GM19463 (cell line): ENCODE data around the gene SLC66A3.

Source experiments
- ATAC-seq: cut with Tn5 transposase; IDR thresholded peaks from one replicate; pipeline ENCODE4 v1.9.1; 2021; ENCODE audit warnings: mild to moderate bottlenecking, moderate library complexity; ENCODE audit not compliant: unreplicated experiment

The SLC66A3 gene

GRCh38 chr2:11208083-11208482, 52.8 kb downstream of the SLC66A3 start:
- no peak for ATAC-seq

- no peak for ATAC-seq
These were observed 57.4 kb downstream of the SLC66A3 start for GRCh38 chr2:11212645-11213044.

GRCh38 chr2:11213090-11213638, 57.9 kb downstream of the SLC66A3 start:
- ATAC-seq: no peak

DNA sequence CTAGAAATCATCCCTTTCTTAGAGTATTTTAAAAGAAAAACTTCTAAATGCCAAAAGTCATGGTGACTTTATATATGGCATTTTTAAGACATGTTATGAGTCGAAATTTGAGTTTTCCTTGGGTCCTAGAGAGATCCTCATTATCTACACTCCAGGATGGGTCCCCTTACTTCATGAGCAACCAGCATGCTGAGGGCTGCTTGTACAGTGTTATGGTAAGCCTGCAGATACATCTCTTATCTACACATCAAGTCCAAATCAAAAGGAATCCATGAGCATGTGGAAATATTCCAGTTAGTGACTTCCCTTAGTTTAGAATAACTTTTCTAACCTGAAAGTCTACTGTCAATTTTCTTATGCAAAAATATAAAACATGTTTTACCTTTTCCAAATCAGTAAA, 58.7 kb downstream of the SLC66A3 start:
- ATAC-seq: no peak

DNA sequence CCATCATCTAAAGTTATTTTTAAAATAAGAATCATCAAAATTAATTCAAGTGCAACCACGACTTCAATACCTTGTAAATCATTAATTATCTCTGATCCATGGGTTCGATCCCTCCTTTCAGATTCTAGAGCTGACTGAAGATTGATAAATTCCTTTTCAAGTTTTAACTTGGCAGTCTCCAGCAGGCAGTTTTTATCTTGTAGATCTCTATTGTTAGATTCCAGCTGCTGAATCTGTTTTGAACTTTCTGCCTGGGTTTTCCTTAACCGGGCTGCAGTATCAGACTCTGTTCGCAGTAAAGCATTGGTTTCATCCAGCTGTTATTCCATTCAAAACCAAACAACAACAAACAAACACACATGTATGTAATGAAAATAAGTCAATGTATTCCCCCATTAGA, 59.5 kb downstream of the SLC66A3 start:
- ATAC-seq: no peak

- no peak for ATAC-seq
These were observed 60.1 kb downstream of the SLC66A3 start for GRCh38 chr2:11215407-11215806.

- no peak for ATAC-seq
These were observed 65.2 kb downstream of the SLC66A3 start for GRCh38 chr2:11220445-11220844.

- ATAC-seq: no peak
These were observed 67.6 kb downstream of the SLC66A3 start for GRCh38 chr2:11222845-11223244.

DNA sequence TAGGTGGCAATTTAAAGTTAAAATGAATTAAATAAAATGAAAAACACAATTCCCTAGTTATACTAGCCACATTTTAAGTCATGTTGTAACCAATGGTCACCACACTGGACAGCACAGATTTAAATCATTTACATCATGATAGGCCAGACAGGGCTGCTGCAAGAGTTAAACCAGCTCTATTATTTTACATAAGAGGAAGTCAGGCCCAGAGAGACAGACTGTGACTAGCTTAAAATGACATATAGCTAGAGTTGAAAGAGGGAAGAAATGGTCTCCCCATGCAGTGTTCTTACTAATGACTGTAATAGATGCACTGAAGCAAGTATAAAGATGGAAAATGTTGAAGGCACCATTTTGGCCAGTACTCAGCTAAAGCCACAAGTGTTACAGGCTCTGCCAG, 69.6 kb downstream of the SLC66A3 start:
- no peak for ATAC-seq

DNA sequence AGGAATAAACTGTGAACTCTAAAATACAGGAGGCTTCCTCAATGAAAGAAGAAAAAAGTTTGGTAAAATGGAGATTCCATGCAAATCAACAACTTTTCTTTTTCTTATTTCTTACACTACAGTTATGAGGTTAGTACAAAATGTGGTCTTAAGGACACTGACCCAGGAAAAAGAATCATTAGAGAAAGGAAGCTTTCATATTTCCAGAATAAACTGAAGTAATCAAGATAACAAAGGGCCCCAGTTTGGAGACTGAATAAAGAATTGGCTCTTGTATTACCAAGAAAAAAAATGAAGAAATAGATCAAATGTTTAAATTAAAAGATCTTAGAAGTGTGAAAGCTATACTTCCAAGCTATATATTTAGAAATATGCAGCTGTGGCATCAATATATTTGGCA, 72.3 kb downstream of the SLC66A3 start:
- no peak for ATAC-seq
